ENCODE data around the gene MSH5. TPM values are rescaled to one million over a fixed set of nuclear protein-coding genes. Genes with fewer than 3 reads are reported as not detected.

Gene MSH5
- total and polyA plus RNA-seq, 2 donors, result 2.9 to 14.8 TPM

Small RNAs within 50 kb of the gene (small RNA-seq; reads per million reads assigned to genes)
- gene LY6G6D (not detected), gene MIR4646 (not detected), gene MSH5-SAPCD1 (not detected), gene RF00019 (not detected), gene RNU6-850P (not detected), gene SAPCD1 (not detected)

Other genes with a start within 250 kb of the MSH5 start
Only the 30 nearest of the 43 such genes appear.
- 2.1 TPM for gene LTB, start 157.6 kb upstream of the MSH5 start, total RNA-seq
- 1.4 TPM for gene LTB, start 157.6 kb upstream of the MSH5 start, polyA plus RNA-seq
- 4.2 TPM for gene LST1, start 153.7 kb upstream of the MSH5 start, total RNA-seq
- 10.6 TPM for gene LST1, start 153.7 kb upstream of the MSH5 start, polyA plus RNA-seq
- not detected for gene NCR3, start 147.0 kb upstream of the MSH5 start, total RNA-seq
- gene NCR3, start 147.0 kb upstream of the MSH5 start, polyA plus RNA-seq, result 0.20 TPM
- gene AIF1, start 124.8 kb upstream of the MSH5 start, total RNA-seq, result 42.6 TPM
- gene AIF1, start 124.8 kb upstream of the MSH5 start, polyA plus RNA-seq, result 41.7 TPM
- 53.7 TPM for gene PRRC2A, start 119.3 kb upstream of the MSH5 start, total RNA-seq
- 115 TPM for gene PRRC2A, start 119.3 kb upstream of the MSH5 start, polyA plus RNA-seq
- gene BAG6, start 87.3 kb upstream of the MSH5 start, total RNA-seq, result 73.8 TPM
- gene BAG6, start 87.3 kb upstream of the MSH5 start, polyA plus RNA-seq, result 193 TPM
- 0.69 TPM for gene APOM, start 84.1 kb upstream of the MSH5 start, total RNA-seq
- 3.6 TPM for gene APOM, start 84.1 kb upstream of the MSH5 start, polyA plus RNA-seq
- gene C6orf47, start 79.2 kb upstream of the MSH5 start, total RNA-seq, result 17.6 TPM
- 29.7 TPM for gene C6orf47, start 79.2 kb upstream of the MSH5 start, polyA plus RNA-seq
- 10.0 TPM for gene GPANK1, start 75.0 kb upstream of the MSH5 start, total RNA-seq
- 20.9 TPM for gene GPANK1, start 75.0 kb upstream of the MSH5 start, polyA plus RNA-seq
- gene CSNK2B, start 73.9 kb upstream of the MSH5 start, total RNA-seq, result 44.3 TPM
- gene CSNK2B, start 73.9 kb upstream of the MSH5 start, polyA plus RNA-seq, result 151 TPM
- gene LY6G5B, start 70.0 kb upstream of the MSH5 start, total RNA-seq, result 6.0 TPM
- 7.2 TPM for gene LY6G5B, start 70.0 kb upstream of the MSH5 start, polyA plus RNA-seq
- 0.37 TPM for gene LY6G5C, start 58.9 kb upstream of the MSH5 start, total RNA-seq
- gene LY6G5C, start 58.9 kb upstream of the MSH5 start, polyA plus RNA-seq, result 4.0 TPM
- gene ABHD16A, start 36.7 kb upstream of the MSH5 start, total RNA-seq, result 42.6 TPM
- gene ABHD16A, start 36.7 kb upstream of the MSH5 start, polyA plus RNA-seq, result 56.4 TPM
- gene LY6G6F, start 33.1 kb upstream of the MSH5 start, total RNA-seq, result not detected
- not detected for gene LY6G6F, start 33.1 kb upstream of the MSH5 start, polyA plus RNA-seq
- 3.1 TPM for gene LY6G6D, start 24.7 kb upstream of the MSH5 start, total RNA-seq
- gene LY6G6D, start 24.7 kb upstream of the MSH5 start, polyA plus RNA-seq, result 1.7 TPM
- not detected for gene LY6G6C, start 18.3 kb upstream of the MSH5 start, total RNA-seq
- gene LY6G6C, start 18.3 kb upstream of the MSH5 start, polyA plus RNA-seq, result not detected
- gene MPIG6B, start 16.6 kb upstream of the MSH5 start, total RNA-seq, result 0.32 TPM
- gene MPIG6B, start 16.6 kb upstream of the MSH5 start, polyA plus RNA-seq, result 0.62 TPM
- 81.6 TPM for gene DDAH2, start 10.7 kb upstream of the MSH5 start, total RNA-seq
- gene DDAH2, start 10.7 kb upstream of the MSH5 start, polyA plus RNA-seq, result 115 TPM
- 200 TPM for gene CLIC1, start 3.5 kb upstream of the MSH5 start, total RNA-seq
- gene CLIC1, start 3.5 kb upstream of the MSH5 start, polyA plus RNA-seq, result 303 TPM
- gene SAPCD1, start 22.7 kb downstream of the MSH5 start, total RNA-seq, result 0.90 TPM
- 1.3 TPM for gene SAPCD1, start 22.7 kb downstream of the MSH5 start, polyA plus RNA-seq
- 0.42 TPM for gene VWA7, start 37.3 kb downstream of the MSH5 start, total RNA-seq
- gene VWA7, start 37.3 kb downstream of the MSH5 start, polyA plus RNA-seq, result 0.39 TPM
- gene VARS1, start 55.7 kb downstream of the MSH5 start, total RNA-seq, result 16.7 TPM
- gene VARS1, start 55.7 kb downstream of the MSH5 start, polyA plus RNA-seq, result 34.4 TPM
- gene LSM2, start 67.0 kb downstream of the MSH5 start, total RNA-seq, result 22.5 TPM
- 69.4 TPM for gene LSM2, start 67.0 kb downstream of the MSH5 start, polyA plus RNA-seq
- gene HSPA1L, start 75.3 kb downstream of the MSH5 start, total RNA-seq, result 2.5 TPM
- gene HSPA1L, start 75.3 kb downstream of the MSH5 start, polyA plus RNA-seq, result 2.9 TPM
- gene HSPA1A, start 75.5 kb downstream of the MSH5 start, total RNA-seq, result 152 TPM
- 374 TPM for gene HSPA1A, start 75.5 kb downstream of the MSH5 start, polyA plus RNA-seq
- gene HSPA1B, start 87.7 kb downstream of the MSH5 start, total RNA-seq, result 137 TPM
- gene HSPA1B, start 87.7 kb downstream of the MSH5 start, polyA plus RNA-seq, result 269 TPM
- gene NEU1, start 122.8 kb downstream of the MSH5 start, total RNA-seq, result 18.4 TPM
- gene NEU1, start 122.8 kb downstream of the MSH5 start, polyA plus RNA-seq, result 52.1 TPM
- 3.3 TPM for gene SLC44A4, start 139.0 kb downstream of the MSH5 start, total RNA-seq
- gene SLC44A4, start 139.0 kb downstream of the MSH5 start, polyA plus RNA-seq, result 4.2 TPM
- gene EHMT2, start 157.7 kb downstream of the MSH5 start, total RNA-seq, result 33.1 TPM
- gene EHMT2, start 157.7 kb downstream of the MSH5 start, polyA plus RNA-seq, result 45.5 TPM
- 4.8 TPM for gene ZBTB12, start 162.1 kb downstream of the MSH5 start, total RNA-seq
- 10.1 TPM for gene ZBTB12, start 162.1 kb downstream of the MSH5 start, polyA plus RNA-seq

Data from urinary bladder (tissue), 2 donors.